ENCODE measurements around the gene NSUN7.

NSUN7 gene

DNA sequence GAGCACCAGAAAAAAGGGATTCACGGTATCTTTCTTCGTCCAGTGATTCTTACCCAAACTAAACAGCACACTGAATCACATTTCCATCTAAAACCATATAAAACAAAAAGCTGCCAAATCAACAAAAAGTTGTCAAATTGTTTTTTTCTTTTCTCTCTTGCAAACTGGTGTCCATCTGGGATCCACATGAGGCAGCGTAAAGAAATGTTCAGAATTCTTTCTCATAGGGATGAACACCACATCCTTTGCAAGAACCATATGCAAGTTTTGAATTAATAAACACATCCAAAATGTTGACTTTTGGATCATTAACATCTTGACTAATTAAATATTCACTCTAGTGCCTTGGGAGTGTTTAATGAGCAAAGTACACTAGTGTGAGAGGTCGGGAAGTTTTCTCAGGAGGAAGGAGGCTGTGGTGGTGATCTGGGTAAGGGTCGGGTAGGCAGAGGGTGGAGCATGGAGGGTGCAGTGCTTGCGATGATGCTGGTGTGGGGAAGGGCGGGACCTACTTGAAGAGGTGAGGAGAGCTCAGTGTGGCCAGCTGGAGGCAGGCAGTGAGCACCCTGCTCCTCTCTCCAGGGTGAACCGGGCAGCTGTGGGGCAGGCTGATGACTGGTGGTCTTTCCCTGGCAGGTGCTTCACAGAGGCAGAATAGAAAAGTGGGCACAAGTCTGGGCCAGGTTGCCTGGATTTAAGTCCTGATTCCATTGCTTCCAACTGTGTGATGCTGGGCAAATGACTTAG is 72.8 kb downstream of the NSUN7 start:
- DNase-seq = no peak

- DNase-seq = peak; percentile 5
Measured at GRCh38 chr4:40825014-40825838, 75.5 kb downstream of the NSUN7 start.

GRCh38 chr4:40826821-40827220 is 77.1 kb downstream of the NSUN7 start:
- no peak for DNase-seq

- no peak for DNase-seq
Measured at GRCh38 chr4:40827758-40828157, 78.0 kb downstream of the NSUN7 start.

GRCh38 chr4:40828661-40829060 is 78.9 kb downstream of the NSUN7 start:
- DNase-seq = no peak

DNA sequence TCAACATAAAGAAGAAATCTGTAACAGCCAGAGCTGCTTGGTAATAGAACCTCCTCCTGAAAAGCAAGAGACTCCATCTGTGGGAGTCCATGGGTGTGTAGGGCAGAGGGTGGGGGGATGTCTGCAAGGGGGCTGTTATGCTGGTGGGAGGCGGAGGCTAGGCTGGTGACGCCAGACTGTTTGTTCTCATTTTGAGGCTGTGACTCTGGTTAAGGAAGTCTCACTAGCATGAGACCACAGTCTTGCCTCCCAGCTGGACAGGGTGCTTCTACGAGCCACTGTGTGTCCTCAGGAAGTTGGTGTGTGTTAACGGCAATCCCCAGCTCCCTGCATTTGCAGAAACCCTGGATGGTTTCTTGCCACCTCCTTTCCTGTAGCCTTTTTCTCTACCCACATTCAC is 79.8 kb downstream of the NSUN7 start:
- no peak for DNase-seq

DNA sequence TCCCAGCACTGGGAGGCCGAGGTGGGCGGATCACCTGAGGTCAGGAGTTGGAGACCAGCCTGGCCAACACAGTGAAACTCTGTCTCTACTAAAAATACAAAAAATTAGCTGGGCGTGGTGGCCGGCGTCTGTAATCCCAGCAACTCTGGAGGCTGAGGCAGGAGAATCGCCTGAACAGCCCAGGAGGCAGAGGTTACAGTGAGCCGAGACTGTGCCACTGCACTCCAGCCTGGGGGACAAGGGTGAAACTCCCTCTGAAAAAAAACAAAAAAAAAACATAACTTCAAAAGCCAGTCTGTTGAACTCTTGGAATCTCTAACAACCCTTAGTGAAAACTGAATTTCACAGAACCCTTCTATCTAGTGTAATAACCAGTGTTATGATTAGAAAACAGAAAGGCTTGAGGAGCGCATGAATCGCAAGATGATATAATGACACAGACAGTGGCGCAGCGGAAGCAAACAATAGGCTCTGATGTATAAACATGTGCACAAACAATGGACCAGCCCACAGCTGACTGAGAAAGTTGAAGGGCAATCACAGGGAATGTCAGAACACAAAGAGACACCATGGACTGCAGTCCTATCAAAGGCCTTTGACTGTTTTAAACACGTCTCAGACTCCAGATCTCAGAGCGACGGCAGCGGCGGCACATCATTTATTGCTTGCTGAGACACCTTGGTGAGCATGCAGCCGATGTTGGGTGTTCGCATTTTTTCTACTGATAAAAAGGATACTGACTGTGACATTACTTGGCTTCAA is 81.6 kb downstream of the NSUN7 start:
- no peak for DNase-seq

- DNase-seq = no peak
Measured at GRCh38 chr4:40832175-40832574, 82.4 kb downstream of the NSUN7 start.

DNA sequence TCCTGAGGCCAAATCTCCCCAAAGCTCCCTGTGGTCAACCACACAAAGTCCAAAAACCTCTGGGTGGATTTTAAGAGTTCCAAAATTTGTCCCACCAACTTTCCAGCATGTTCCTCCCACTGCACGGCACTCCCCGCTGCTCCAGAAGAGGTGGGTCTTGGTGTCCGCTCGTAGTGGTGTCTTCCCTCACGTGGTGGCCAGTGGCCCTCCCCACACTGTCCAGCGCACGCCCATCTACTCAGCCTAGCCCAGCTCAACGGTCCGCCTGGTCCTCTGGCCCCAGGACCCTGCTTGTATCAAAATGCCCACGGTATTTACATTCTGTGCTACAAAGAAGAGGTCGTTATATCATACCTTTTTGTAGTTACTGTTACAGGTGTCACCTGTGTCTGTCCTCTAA is 83.5 kb downstream of the NSUN7 start:
- DNase-seq = no peak

- DNase-seq = no peak
Measured at GRCh38 chr4:40837094-40837870, 87.5 kb downstream of the NSUN7 start.

DNA sequence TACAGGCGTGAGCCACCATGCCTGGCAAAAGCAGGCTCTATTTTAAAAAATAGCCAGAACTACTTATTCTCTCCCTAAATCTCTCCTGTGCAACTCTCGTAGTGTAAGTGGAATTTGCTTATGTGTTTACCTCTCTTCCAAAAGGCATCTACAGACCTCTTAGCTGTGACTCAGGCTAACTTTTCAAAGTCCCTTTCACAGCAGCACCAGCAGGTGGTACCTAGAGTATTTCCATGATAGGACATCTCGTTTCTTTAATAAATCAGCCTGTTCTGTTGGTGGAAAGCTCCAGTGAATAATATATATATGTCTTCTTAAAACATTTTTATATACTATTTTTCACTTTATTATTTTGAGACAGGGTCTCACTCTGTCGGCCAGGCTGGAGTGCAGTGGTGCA is 89.0 kb downstream of the NSUN7 start:
- DNase-seq = no peak

GRCh38 chr4:40840255-40840984 is 90.7 kb downstream of the NSUN7 start:
- no peak for DNase-seq

GRCh38 chr4:40840985-40841571 is 91.3 kb downstream of the NSUN7 start:
- peak; percentile 90 for DNase-seq

DNA sequence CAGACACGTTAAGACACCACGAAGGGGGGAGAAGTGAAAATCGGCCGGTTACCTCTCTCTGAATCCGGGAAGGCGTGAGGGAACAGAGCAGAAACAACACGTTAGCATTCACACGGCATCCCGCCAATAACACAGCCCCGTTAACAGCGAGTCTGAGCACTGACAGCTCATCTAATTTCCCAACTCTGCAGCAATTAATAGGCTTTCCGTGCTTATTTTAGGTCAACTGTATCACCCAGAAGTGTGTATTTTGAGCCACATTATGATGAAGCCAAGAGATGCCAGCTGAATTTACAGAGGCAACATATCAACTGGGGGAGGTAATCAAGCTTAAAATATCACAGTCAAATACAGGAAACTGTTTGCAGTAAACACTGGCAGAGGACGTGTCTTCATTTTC is 92.6 kb downstream of the NSUN7 start:
- DNase-seq = no peak

GRCh38 chr4:40842725-40843423 is 93.1 kb downstream of the NSUN7 start:
- peak; percentile 99 for DNase-seq

- DNase-seq = no peak
Measured at GRCh38 chr4:40843696-40844095, 93.9 kb downstream of the NSUN7 start.

DNA sequence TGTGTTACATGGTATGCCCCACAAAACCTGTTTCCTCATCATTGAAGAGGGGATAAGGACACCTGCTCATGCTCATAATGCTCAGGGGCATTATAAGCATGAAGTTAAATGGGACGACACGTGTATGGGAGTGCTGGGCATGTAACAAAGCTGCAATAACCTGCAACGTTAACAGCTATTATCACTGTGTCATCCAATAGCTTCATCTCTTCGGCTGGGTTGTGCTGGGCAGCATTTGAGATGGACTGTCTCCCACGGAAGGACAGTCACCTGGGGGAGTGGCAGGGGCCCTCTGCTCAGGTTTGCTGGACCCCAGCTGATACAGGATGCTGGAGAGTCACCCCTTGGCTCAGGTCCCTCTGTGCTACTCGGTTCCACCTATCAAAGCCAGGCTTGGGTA is 94.5 kb downstream of the NSUN7 start:
- peak; percentile 22 for DNase-seq

GRCh38 chr4:40845154-40845835 is 95.5 kb downstream of the NSUN7 start:
- no peak for DNase-seq

GRCh38 chr4:40846532-40846931 is 96.8 kb downstream of the NSUN7 start:
- DNase-seq = peak; percentile 91

DNA sequence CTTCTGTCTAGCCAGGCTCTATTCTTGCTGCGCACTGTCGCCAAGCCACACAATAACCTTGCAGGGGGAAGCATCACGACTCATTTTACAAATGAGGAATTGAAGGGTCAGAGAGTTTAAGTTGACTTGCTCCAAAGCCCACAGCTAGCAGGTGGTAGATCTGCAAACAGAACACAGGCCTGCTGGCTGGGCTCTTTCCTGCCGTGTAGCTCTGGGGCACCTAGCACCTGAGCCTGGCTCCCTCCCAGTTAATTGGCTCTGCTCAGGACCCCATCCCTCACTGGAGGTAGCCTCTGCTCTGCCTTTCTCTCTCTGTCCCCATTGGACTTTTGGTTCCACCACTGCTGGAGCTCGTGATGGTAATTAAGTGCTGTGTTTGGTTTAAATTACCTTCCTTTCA is 98.5 kb downstream of the NSUN7 start:
- peak; percentile 75 for DNase-seq

All from NCI-H526 treated with DMSO at 0.1 percent for 48 hours (cell line).